ENCODE data around the gene DOK1.
A peak's percentile ranks its signal among the peaks of the same experiment; 100 is the strongest.

Gene DOK1

DNA sequence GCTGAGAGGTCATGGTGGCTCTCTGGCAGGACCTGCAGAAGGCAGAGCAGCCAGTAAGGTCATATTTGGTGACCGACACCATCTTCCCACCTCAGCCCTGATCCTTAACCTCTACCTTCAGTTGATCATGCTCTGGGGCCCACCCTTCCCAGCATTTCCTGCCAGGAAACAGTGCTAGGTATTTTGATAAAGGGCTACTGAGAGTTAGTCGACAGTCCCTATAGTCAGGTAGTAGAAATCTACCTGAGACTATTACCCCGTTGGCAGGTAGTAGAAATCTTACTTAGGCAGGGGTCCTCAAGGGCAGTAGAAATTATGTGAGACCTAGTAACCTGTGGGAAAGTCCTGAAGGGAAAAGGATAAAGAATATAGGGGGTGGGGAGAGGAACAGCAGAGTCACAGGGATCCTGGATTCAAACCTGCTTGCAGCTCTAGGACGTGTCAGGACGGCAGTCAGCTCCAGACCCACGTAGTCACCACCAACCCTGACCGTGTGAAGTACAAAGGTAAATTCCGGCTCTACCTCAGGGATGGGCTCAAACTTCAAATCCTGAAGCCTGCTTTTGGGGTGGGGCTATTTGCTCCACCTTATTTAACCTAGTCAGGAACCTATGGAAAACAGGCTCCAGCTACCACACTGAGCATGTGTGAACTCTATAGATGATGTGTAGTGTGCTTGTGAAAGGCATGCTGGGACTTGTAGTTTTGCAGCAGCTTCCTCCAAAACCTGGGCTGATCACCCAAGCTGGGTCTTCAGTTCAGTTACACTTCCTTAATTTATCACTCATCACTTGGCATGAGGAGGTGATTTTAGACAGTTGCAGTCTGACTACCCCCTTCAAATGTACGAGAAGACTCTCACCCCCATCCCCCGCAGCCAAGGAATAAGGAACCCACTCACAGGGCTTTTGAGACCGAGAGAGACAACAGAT, 28.5 kb upstream of the DOK1 start, which contains the start of gene DQX1:
TSS of gene DQX1 (minus strand) at position 515 of the 932 bp plus-strand sequence. CDS start at position 13, 502 bp downstream.
- no peak for DNase-seq (ENCODE audit: low read depth)

DNA sequence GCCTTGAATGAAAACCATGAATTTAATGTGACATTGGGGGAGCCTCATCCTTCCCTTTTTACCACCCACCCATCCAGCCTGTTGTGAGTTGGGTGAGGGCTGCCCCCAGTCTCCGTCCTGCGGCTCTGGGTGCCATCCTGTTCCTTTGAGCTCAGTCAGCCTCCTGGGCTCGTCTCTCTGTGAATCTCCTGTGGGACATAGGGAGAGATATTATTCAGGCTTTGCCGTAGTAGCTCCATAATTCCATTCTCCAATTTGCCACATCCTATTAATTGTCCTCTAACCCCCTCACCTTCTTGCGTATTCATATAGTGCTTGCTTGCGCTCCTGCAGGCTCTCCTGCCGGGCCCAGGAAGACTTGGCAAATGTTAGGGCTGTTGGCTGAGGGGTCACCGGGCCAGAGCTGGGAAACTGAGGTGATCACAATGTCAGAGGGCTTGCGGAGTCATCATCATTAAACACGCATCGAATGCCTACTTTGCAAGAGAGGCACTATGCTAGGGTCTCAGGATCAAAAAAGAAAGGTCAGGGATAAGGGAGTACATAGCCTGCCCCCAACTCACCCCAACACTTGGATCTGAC, 27.8 kb upstream of the DOK1 start:
- no peak for DNase-seq (ENCODE audit: low read depth)

- DNase-seq (ENCODE audit: low read depth), result no peak
Measured at GRCh38 chr2:74527741-74528140, 26.8 kb upstream of the DOK1 start.

DNA sequence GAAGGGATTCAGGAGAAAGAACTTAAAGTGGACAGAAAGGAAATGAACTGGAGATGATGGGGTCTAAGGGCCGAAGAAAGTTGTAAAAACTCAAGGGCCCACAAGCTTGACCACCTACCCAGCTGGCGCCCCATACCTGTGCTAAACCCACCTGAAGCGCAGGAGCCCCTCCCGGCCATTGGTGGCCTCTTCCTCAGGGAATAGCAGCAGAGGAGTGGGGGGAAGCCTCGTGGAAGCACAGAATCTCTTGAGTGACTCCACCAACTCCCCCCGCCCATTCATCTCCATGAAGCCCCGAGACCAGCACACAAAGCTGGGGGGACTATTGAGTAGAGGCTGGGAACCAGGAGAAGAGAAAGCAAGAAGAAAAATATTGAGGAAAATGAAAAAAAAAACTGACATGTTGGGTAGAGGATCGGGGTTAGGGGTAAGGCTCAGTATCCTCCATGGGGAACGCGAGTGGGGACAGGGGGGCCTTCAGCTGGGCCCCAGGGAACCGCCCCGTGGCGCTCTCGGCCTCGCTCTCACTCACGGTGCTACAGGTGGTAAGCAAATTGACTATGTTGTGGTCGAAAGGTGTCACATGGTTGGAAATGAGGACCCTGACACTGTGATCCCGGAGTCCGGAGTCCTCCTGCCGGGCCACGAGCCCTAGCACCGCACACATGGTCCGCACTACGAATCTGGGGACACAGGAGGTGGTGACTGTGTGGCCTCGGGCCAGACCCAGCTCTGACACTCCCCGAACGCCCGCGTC, 25.7 kb upstream of the DOK1 start:
- DNase-seq (ENCODE audit: low read depth), result no peak

DNA sequence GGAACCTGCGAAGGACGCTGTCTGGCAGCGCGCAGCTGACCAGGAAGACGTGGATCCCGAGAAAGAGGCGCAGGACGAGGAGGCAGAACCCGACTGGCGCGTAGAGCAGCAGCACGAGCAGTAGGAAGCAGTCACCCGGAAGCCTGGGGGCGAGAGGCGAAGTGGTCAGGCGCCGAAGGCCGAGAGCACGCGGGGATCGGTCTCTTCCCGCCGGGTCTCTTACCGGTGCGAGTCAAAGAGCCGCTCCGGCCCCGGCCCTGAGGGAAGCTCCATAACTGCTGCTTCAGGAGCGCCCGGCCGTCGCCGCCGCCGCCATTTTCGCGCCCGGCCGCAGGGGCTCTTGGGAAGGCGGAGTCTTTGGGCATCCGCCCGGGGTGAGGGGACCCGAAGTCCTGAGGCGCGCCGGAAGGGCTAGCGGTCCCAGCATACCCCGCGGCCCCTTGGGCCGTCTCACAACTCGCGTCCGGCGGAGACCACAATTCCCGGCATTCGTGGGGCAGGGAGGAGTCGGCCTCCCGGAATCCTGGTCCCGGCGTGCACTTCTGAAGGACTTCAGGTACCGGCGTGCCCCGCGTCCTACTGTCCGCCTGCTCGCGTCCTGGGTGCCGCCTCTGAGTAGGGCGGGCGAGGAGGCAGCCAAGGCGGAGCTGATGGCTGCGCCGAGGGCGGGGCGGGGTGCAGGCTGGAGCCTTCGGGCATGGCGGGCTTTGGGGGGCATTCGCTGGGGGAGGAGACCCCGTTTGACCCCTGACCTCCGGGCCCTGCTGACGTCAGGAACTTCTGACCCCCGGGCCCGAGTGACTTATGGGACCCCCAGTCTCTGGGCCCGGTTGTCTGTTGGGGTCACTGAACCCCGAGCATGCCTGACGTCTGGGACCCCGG, 24.9 kb upstream of the DOK1 start, which contains the start of the genes AUP1 and HTRA2:
TSS of gene AUP1 (minus strand) at position 350 of the 882 bp plus-strand sequence. CDS start at position 273, 77 bp downstream.
TSS of gene HTRA2 (plus strand) at position 577 of the 882 bp plus-strand sequence. CDS start at position 651, 74 bp downstream.
- DNase-seq (ENCODE audit: low read depth), result peak; percentile 84

DNA sequence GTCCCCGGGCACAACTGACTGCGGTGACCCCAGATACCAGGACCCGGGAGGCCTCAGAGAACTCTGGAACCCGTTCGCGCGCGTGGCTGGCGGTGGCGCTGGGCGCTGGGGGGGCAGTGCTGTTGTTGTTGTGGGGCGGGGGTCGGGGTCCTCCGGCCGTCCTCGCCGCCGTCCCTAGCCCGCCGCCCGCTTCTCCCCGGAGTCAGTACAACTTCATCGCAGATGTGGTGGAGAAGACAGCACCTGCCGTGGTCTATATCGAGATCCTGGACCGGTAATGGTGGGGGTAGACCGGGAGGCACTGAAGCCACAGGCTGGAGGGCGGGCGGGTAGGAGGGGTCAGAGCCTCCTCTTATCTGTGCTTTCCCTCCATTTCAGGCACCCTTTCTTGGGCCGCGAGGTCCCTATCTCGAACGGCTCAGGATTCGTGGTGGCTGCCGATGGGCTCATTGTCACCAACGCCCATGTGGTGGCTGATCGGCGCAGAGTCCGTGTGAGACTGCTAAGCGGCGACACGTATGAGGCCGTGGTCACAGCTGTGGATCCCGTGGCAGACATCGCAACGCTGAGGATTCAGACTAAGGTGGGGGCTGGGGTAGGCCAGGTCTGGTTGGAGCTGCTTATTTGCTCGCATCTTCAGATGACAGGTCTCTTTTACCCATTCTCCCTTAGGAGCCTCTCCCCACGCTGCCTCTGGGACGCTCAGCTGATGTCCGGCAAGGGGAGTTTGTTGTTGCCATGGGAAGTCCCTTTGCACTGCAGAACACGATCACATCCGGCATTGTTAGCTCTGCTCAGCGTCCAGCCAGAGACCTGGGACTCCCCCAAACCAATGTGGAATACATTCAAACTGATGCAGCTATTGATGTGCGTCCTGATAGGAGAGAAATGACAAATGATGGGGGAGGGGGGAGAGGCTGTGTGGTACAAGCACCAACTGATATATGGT, 24.0 kb upstream of the DOK1 start:
- no peak for DNase-seq (ENCODE audit: low read depth)

DNA sequence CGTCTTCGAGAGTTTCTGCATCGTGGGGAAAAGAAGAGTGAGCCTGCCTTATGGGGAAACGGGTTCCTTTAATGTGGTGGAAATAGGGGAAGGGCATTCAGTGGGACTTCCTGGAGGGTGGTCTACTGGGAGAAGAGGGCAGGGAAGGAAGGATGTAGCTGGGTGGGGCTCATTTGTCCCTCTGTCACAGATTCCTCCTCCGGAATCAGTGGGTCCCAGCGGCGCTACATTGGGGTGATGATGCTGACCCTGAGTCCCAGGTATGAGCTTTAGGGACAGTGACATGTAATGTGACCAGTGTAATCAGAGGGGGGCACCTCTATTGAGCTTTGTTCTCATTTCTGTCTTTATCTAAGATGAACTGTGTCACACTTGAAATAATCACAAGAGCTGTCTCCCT, 22.9 kb upstream of the DOK1 start:
- DNase-seq (ENCODE audit: low read depth), result no peak

- no peak for DNase-seq (ENCODE audit: low read depth)
Measured at GRCh38 chr2:74532222-74532621, 22.3 kb upstream of the DOK1 start.

- DNase-seq (ENCODE audit: low read depth), result no peak
Measured at GRCh38 chr2:74533464-74533863, 21.1 kb upstream of the DOK1 start.

DNA sequence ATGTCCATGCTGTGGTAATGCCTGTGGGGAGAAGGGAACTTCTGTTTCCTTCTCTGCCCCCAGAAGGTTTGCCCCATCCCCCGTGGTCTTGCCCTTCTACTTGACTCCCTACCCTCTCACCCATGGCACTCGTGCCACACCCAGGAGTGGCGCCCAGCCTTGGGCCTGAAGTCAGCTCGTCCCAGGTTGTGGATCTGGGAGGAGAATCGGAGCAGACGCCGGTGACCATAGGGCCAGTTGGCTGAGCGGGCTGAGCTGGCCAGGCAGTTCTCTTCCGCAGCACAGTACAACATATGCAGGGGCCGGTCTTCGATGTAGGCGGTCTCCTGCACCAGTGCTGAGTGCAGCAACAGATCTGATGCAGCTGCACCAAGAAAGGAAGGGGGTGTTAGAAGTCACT, 20.1 kb upstream of the DOK1 start:
- no peak for DNase-seq (ENCODE audit: low read depth)

- no peak for DNase-seq (ENCODE audit: low read depth)
Measured at GRCh38 chr2:74535440-74535965, 19.0 kb upstream of the DOK1 start.

DNA sequence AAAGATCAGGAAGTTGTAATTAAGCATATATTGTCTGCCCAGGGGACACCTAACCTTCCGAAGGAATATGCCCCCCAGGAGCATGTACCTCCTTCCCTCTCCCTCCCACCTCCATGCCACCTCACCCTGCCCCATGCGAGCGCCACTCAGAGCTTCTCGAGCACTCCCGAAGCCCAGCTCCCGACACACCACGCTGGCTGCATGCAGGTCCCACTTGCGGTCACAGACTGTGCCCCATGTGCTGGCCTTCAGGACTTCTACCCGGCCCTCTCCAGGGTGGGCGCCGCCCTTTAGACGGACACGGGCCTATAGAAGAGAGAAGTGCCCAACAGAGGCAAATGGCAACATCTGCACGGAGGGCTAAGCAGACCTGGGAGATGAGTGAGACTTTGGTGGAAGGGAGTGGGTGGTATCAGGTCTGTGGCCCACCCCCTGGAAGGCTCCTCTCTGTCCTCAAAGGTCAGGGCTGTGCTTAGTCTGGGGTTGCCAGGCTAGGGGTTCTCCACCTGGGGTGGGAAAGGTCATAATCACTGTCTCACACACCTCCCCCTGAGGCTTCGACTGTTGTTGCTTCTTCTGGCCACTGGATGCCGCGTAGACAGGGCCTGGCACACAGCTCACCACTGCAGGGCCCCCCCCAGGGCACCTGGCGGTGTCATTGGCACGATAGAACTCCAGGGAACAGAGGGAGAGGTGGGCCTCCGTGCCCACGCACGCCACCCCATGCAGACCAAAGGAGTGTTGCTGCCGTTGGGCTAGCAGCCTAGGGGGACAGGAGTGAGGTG, 18.2 kb upstream of the DOK1 start:
- DNase-seq (ENCODE audit: low read depth), result no peak

DNA sequence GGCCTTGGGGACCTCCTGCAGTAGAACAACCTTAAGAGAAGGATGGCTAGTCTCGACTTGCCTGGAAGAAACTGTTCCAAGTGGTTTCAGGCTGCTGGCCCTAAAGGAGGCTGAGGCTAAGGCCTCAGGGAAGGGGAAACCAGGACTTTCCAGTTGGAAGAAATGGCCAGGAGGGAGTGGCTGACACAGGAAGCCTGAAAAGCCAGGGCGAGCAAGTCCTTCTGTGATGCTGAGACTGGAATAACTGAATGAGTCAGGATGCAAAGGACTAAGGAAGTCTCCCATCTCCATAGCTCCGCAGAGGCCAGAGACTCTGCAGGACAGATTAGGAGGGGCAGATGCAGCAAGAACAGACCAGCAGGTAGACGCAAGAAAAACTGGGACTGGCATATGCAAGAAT, 17.4 kb upstream of the DOK1 start:
- DNase-seq (ENCODE audit: low read depth), result no peak

GRCh38 chr2:74538881-74539339, 15.6 kb upstream of the DOK1 start:
- DNase-seq (ENCODE audit: low read depth), result no peak

- no peak for DNase-seq (ENCODE audit: low read depth)
Measured at GRCh38 chr2:74540291-74540690, 14.2 kb upstream of the DOK1 start.

- no peak for DNase-seq (ENCODE audit: low read depth)
Measured at GRCh38 chr2:74542978-74543377, 11.5 kb upstream of the DOK1 start.

GRCh38 chr2:74544634-74545033, 9.9 kb upstream of the DOK1 start:
- no peak for DNase-seq (ENCODE audit: low read depth)

DNA sequence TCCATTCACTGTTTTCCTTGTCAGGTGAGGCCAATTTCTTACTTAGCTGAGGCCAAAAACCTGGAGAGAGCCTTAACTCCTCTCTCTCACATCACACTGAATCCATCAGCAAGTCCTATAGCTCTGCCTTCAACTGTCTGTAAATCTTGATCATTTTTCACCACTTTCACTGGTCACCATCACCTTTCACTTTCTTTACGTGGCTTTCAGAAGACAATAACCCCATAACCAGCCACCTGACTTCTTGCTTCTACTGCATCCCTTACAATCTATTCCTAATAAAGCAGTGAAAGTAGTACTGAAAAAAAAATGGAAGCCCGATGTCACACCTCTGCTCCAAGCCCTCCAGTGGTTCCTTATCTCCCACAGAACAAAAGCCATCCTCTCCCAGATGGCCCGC, 8.5 kb upstream of the DOK1 start:
- no peak for DNase-seq (ENCODE audit: low read depth)

- DNase-seq (ENCODE audit: low read depth), result no peak
Measured at GRCh38 chr2:74548285-74548899, 6.1 kb upstream of the DOK1 start.

Data from activated T-helper 9 cell treated with anti-CD3 and anti-CD28 coated beads, Interleukin-2, amount 50 U/mL, for 16 hours (primary cell).